Mesenchymal stem cell (in vitro differentiated cells and primary cell): ENCODE results near the gene MASTL. TPM values are rescaled to one million over a fixed set of nuclear protein-coding genes. Genes with fewer than 3 reads are reported as not detected.

Source experiments
- DNase-seq: peaks from one replicate; pipeline ENCODE4 v3.0.0-alpha.2; 2013
- H2AFZ ChIP-seq: one replicate; pipeline ENCODE4 v1.6.1; 2013; ENCODE audit warnings: low read depth, mild to moderate bottlenecking, control low read depth, inconsistent platforms, low read length, moderate library complexity
- H2AK5ac ChIP-seq: 2 replicates; pipeline ENCODE4 v1.6.1; 2013; ENCODE audit warnings: low read length, moderate library complexity, mild to moderate bottlenecking, inconsistent platforms; ENCODE audit not compliant: severe bottlenecking
- H2BK120ac ChIP-seq: one replicate; pipeline ENCODE4 v1.6.1; 2013; ENCODE audit warnings: low read depth, mild to moderate bottlenecking, inconsistent platforms, low read length, moderate library complexity
- H2BK12ac ChIP-seq, 2 experiments: one replicate each; pipeline ENCODE4 v1.6.1; 2013; ENCODE audit warnings: inconsistent platforms in 2 of 2, low read length in 2 of 2, mild to moderate bottlenecking in 2 of 2, moderate library complexity in 2 of 2, control low read depth in 1 of 2
- H2BK15ac ChIP-seq: one replicate; pipeline ENCODE4 v1.6.1; 2013; ENCODE audit warnings: mild to moderate bottlenecking, low read depth, inconsistent platforms; ENCODE audit not compliant: poor library complexity, severe bottlenecking
- H2BK5ac ChIP-seq: 2 replicates; pipeline ENCODE4 v1.6.1; 2013; ENCODE audit warnings: low read depth, mild to moderate bottlenecking, low read length, control low read depth, inconsistent platforms; ENCODE audit not compliant: poor library complexity, severe bottlenecking
- H3K14ac ChIP-seq, 2 experiments: one replicate each; pipeline ENCODE4 v1.6.1; 2013; ENCODE audit warnings: inconsistent platforms in 2 of 2, low read length in 2 of 2, control low read depth in 1 of 2, mild to moderate bottlenecking in 1 of 2, moderate library complexity in 1 of 2
- H3K18ac ChIP-seq, 2 experiments: one replicate each; pipeline ENCODE4 v1.6.1; 2013; ENCODE audit warnings: inconsistent platforms in 2 of 2, low read length in 2 of 2, control low read depth in 1 of 2, low read depth in 1 of 2, mild to moderate bottlenecking in 1 of 2
- H3K23ac ChIP-seq, 2 experiments: one replicate each; pipeline ENCODE4 v1.6.1; 2013; ENCODE audit warnings: inconsistent platforms in 2 of 2, low read length in 2 of 2, mild to moderate bottlenecking in 2 of 2, moderate library complexity in 2 of 2, control low read depth in 1 of 2
- H3K27ac ChIP-seq: 2 replicates; pipeline ENCODE4 v1.5.1; 2013; ENCODE audit warnings: mild to moderate bottlenecking, moderate library complexity, low read length, control low read depth, inconsistent platforms; ENCODE audit not compliant: poor library complexity, severe bottlenecking
- H3K27me3 ChIP-seq, 2 experiments: 2 replicates each; pipeline versions ENCODE4 v1.6.1 to v1.7.0; 2013; ENCODE audit warnings: low read length in 2 of 2, mild to moderate bottlenecking in 2 of 2, moderate library complexity in 2 of 2, control low read depth in 1 of 2, inconsistent platforms in 1 of 2; ENCODE audit not compliant: control insufficient read depth in 1 of 2, insufficient read depth in 1 of 2
- H3K36me3 ChIP-seq, 2 experiments: 2 replicates each; pipeline versions ENCODE4 v1.6.1 to v1.7.0; 2013; ENCODE audit warnings: low read length in 2 of 2, control low read depth in 1 of 2, inconsistent platforms in 1 of 2, low read depth in 1 of 2, mild to moderate bottlenecking in 1 of 2; ENCODE audit not compliant: insufficient read depth in 2 of 2, control insufficient read depth in 1 of 2
- H3K4ac ChIP-seq, 2 experiments: one replicate each; pipeline ENCODE4 v1.6.1; 2013; ENCODE audit warnings: inconsistent platforms in 2 of 2, low read length in 2 of 2, mild to moderate bottlenecking in 2 of 2, moderate library complexity in 2 of 2, control low read depth in 1 of 2, low read depth in 1 of 2
- H3K4me1 ChIP-seq: 2 replicates; pipeline ENCODE4 v1.6.1; 2013; ENCODE audit warnings: low read depth, low read length, control low read depth; ENCODE audit not compliant: control insufficient read depth, insufficient read depth
- H3K4me2 ChIP-seq: 2 replicates; pipeline ENCODE4 v1.6.1; 2013; ENCODE audit warnings: low read length, mild to moderate bottlenecking, inconsistent platforms; ENCODE audit not compliant: poor library complexity, severe bottlenecking
- H3K4me3 ChIP-seq, 2 experiments: 2 replicates each; pipeline versions ENCODE4 v1.5.1 to v1.7.0; 2013; ENCODE audit warnings: low read length in 2 of 2, mild to moderate bottlenecking in 2 of 2, control low read depth in 1 of 2, low read depth in 1 of 2; ENCODE audit not compliant: insufficient read depth in 1 of 2
- H3K79me1 ChIP-seq: replicated peaks from 2 replicates; pipeline ENCODE4 v1.6.1; 2013; ENCODE audit warnings: mild to moderate bottlenecking, control low read depth, low read length, inconsistent platforms; ENCODE audit not compliant: poor library complexity, severe bottlenecking
- H3K9ac ChIP-seq: 2 replicates; pipeline ENCODE4 v1.7.0; 2013; ENCODE audit warnings: mild to moderate bottlenecking, low read length, moderate library complexity
- H3K9me3 ChIP-seq: 2 replicates; pipeline ENCODE4 v1.7.0; 2013; ENCODE audit warnings: mild to moderate bottlenecking, low read length; ENCODE audit not compliant: control insufficient read depth
- H4K8ac ChIP-seq: one replicate; pipeline ENCODE4 v1.6.1; 2013; ENCODE audit warnings: inconsistent platforms, mild to moderate bottlenecking, low read length, moderate library complexity
- H4K91ac ChIP-seq: one replicate; pipeline ENCODE4 v1.6.1; 2013; ENCODE audit warnings: mild to moderate bottlenecking, low read length, inconsistent platforms
- WGBS: methylation state at CpG from one replicate; pipeline ENCODE4 v1.1.7; 2013; ENCODE audit warnings: mixed read lengths; 5-methylcytosine and 5-hydroxymethylcytosine counted together
- small RNA-seq: library from polyadenylated mRNA; stranded (forward); fragments of <200 nt; extraction: miRNeasy Mini kit (QIAGEN cat#:217004); gene quantifications from one replicate; pipeline ENCODE3, GENCODE V24; 2013; ENCODE audit warnings: low read depth

MASTL gene

DNA sequence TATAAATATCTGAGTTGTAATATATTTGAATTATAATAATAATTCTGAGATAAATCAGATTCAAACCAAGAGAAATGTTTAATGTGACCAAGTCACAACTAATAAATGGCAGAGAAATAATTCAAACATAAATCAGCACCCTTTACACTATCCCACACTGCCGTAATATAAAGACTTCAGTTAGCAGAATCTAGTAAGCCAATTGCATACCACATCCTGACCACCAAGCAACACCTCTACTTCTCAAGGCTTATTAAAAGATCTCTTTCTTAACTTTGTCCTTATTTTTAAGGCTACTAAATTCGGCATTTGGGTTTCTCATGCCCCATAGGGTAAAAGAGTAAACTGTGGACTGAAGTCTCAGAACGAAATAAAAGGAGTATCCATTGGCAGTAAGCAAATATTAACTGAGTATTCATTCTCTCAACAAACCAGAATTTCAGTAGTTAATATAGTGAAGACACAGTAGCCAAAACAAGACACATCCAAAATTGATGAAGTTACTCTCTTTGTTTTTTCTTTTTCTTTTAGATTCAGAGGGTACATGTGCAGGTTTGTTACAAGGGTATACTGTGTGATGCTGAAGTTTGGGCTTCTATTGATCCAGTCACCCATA lies 70.6 kb downstream of the MASTL start:
- no peaks in the 10 kb centered on the region for H3K27me3 ChIP-seq
- no peak overlapping the region for H3K23ac ChIP-seq
- H2AK5ac ChIP-seq = no peak overlapping the region
- H3K14ac ChIP-seq = no peak overlapping the region
- H3K27ac ChIP-seq = no peak overlapping the region
- no peak overlapping the region for H2BK12ac ChIP-seq
- H2AFZ ChIP-seq = no peak overlapping the region
- no peak overlapping the region for H3K18ac ChIP-seq
- no peak overlapping the region for H3K4me2 ChIP-seq
- WGBS = 97% methylated on average over 1 of the region's 3 CpGs
- no peak overlapping the region for H2BK15ac ChIP-seq
- H2BK120ac ChIP-seq = no peak overlapping the region
- peaks cover 8 to 51% of the 10 kb centered on the region in 2 experiments for H3K36me3 ChIP-seq
- no peaks in the 10 kb centered on the region for H3K4me1 ChIP-seq
- no peak overlapping the region for H3K4ac ChIP-seq
- H3K4me3 ChIP-seq = no peak overlapping the region
- no peak overlapping the region for H4K91ac ChIP-seq
- no peaks in the 10 kb centered on the region for H3K9me3 ChIP-seq
- no peak for DNase-seq
- peaks cover 7% of the 10 kb centered on the region for H3K79me1 ChIP-seq
- no peak overlapping the region for H3K9ac ChIP-seq
- no peak overlapping the region for H2BK5ac ChIP-seq
- H4K8ac ChIP-seq = no peak overlapping the region

DNA sequence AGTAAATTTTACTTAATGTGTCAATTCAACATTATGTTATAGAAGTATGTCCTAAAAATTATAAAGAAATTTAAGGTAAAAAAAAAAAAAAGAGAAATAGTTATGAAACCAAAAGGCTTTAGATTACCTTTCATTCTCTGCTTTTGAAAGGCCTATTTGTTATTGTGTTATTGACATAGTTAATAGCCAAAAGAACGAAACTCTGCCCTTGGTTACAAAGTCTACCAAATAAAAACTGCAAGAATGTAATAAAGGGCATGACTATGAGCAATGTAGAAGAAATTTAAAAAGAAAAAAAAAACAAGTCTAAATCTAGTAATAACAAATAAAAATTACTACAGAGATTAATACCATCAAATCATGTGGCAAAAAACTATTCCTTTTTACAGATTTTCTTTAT lies 74.9 kb downstream of the MASTL start:
- no peaks in the 10 kb centered on the region for H3K9me3 ChIP-seq
- H3K23ac ChIP-seq = no peak overlapping the region
- no peak overlapping the region for H2BK5ac ChIP-seq
- no peaks in the 10 kb centered on the region for H3K27me3 ChIP-seq
- no peak overlapping the region for H3K4me2 ChIP-seq
- no peak overlapping the region for H2AK5ac ChIP-seq
- H3K18ac ChIP-seq = no peak overlapping the region
- peaks cover 5% of the 10 kb centered on the region for H3K4me1 ChIP-seq
- H2BK12ac ChIP-seq = no peak overlapping the region
- H4K8ac ChIP-seq = no peak overlapping the region
- H2AFZ ChIP-seq = no peak overlapping the region
- no peak overlapping the region for H3K4ac ChIP-seq
- no peak overlapping the region for H3K27ac ChIP-seq
- no peak overlapping the region for H2BK120ac ChIP-seq
- peaks cover 11 to 44% of the 10 kb centered on the region in 2 experiments for H3K36me3 ChIP-seq
- H3K79me1 ChIP-seq = peaks cover 9% of the 10 kb centered on the region
- H3K9ac ChIP-seq = no peak overlapping the region
- H2BK15ac ChIP-seq = no peak overlapping the region
- no peak overlapping the region for H3K14ac ChIP-seq
- no peak for DNase-seq
- no peak overlapping the region for H4K91ac ChIP-seq
- H3K4me3 ChIP-seq = no peak overlapping the region
- WGBS = no CpG with 5 or more reads among the region's 1 CpG

DNA sequence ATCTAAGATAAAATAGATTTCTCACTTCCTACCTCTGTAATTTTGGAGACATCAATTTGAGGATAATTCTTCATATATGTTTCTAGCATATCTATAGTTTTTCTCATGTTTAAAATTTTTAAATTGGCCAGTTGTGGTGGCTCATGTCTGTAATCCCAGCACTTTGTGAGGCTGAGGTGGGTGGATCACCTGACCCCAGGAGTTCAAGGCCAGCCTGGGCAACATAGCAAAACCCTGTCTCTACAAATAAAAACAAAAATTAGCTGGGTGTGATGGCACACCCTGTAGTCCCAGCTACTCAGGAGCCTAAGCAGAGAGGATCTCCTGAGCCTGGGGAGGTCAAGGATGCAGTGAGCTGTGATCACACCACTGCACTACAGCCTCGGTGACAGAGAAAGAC lies 80.6 kb downstream of the MASTL start:
- no peaks in the 10 kb centered on the region for H3K9me3 ChIP-seq
- H3K4me2 ChIP-seq = no peak overlapping the region
- no peak overlapping the region for H2BK15ac ChIP-seq
- H3K27ac ChIP-seq = no peak overlapping the region
- H3K4ac ChIP-seq = no peak overlapping the region
- no peak overlapping the region for H4K8ac ChIP-seq
- no peaks in the 10 kb centered on the region for H3K27me3 ChIP-seq
- no peak overlapping the region for H2BK5ac ChIP-seq
- H2AK5ac ChIP-seq = no peak overlapping the region
- H2AFZ ChIP-seq = no peak overlapping the region
- H2BK120ac ChIP-seq = no peak overlapping the region
- H3K18ac ChIP-seq = no peak overlapping the region
- H4K91ac ChIP-seq = no peak overlapping the region
- H3K4me1 ChIP-seq = peaks cover 11% of the 10 kb centered on the region
- no peak overlapping the region for H3K9ac ChIP-seq
- peaks cover 9 to 20% of the 10 kb centered on the region in 2 experiments for H3K36me3 ChIP-seq
- H3K23ac ChIP-seq = no peak overlapping the region
- WGBS = no CpG with 5 or more reads among the region's 1 CpG
- H3K79me1 ChIP-seq = peaks cover 7% of the 10 kb centered on the region
- H3K4me3 ChIP-seq = no peak overlapping the region
- no peak overlapping the region for H2BK12ac ChIP-seq
- no peak for DNase-seq
- no peak overlapping the region for H3K14ac ChIP-seq

Small RNAs within 50 kb of the gene (small RNA-seq; reads per million reads assigned to genes)
- not detected for gene RNU2-24P
- gene RNU7-12P = not detected
